GM21786 (cell line): ENCODE data around the gene CT45A10.
"Not testable (repeated sequence)": the region's sequence is repeated elsewhere in the genome, so short reads cannot be mapped to it uniquely, and the experiment has no call there.

Experiments
- ATAC-seq: cut with Tn5 transposase; IDR thresholded peaks from one replicate; pipeline ENCODE4 v1.9.1; 2021; ENCODE audit not compliant: unreplicated experiment

The CT45A10 gene

DNA sequence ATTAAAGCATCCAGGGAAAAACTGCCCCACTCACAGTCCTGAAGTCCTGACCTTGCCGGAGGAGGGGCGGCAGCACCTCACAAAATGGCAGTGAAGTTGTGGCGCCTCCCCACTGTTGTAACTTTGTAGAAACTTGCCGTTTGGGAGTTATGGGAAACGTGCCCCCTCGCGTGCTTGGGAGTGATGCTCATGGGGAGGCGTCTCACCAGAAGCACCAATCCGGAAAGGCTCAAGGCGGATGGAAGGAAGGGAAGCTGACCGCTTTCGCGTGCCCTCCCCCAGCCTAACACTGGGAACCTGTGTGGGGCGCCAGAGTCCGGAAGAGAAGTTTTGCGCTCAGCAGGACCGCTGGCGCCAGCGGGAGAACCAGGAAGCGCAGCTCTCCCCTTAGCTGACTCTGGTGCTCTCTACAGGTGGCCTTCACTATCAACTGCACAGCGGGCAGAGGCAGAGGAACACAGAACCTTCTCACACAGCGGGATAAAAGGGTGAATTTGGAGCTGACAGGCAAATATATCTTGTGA lies at the start of gene CT45A10, which contains the start of gene SAGE1:
TSS of gene CT45A10 (minus strand) at position 151 of the 524 bp plus-strand sequence. CDS start 8,100 bp downstream, outside the sequence.
TSS of gene SAGE1 (plus strand) at position 423 of the 524 bp plus-strand sequence. CDS start 2,527 bp downstream, outside the sequence.
- ATAC-seq: no peak

DNA sequence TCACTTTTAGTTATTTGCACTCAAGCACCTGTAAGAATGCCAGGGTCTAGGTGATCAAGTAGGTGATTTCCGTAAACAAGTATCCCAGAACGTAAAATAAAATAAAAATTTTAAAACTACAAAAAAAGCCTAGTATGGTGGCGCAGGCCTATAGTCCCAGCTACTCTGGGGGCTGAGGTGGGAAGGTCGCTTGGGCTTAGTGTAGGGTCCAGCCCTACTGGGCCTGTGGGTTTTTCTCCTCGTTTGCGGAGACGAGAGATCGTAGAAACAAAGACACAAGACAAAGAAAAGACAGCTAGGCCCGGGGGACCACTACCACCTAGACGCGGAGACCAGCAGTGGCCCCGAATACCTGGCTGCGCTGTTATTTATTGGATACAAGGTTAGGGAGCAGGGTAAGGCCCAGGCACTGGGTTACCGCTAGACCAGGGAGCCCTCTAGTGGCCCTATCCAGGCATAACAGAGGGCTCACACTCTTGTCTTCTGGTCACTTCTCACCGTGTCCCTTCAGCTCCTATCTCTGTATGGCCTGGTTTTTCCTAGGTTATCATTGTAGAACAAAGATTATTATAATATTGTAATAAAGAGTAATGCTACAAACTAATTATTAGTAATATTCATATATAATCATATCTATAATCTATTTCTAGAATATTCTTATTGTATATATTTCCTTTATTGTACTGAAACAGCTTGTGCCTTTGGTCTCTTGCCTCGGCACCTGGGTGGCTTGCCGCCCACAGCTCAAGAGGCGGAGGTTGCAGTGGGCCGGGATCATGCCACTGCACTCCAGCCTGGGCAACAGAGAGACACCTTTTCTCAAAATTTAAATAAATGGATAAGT lies 38.6 kb upstream of the CT45A10 start:
- ATAC-seq: no peak

DNA sequence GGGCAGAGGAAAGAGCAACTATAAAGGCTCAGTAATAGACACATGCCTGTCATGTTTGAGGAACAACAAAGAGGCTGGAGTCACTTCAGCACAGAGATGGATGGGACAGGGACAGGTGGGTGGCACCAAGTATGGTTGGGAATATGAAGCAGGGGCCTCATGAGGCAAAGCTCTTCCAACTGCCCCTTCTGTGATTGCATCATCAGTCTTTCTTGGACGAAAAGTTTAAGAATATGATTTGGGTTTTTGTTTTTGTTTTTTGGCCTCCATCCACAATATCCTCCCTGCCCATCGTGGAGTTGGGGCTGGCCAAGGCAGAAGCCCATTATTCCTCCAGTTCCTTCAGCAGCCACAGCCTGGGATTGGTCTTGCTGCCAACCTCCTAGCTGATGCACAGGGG lies 34.7 kb upstream of the CT45A10 start:
- ATAC-seq: no peak

DNA sequence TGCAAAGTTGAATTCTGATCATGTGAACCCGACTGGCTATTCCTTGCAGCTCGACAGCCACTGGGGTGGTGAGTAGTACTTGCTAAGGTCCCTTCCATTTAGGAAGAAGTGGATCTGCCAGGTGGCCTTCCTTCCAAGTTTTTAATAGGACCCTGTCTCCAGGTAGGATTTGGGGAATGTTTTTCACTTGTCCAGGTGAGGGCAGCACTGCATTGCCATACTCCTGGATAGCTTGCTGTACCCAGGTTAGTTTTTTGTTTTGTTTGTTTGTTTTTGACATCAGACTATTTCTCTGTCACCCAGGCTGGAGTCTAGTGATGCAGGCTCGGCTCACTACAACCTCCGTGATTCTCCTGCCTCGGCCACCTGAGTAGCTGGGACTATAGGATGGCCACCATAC lies 30.1 kb upstream of the CT45A10 start:
- ATAC-seq: no peak

DNA sequence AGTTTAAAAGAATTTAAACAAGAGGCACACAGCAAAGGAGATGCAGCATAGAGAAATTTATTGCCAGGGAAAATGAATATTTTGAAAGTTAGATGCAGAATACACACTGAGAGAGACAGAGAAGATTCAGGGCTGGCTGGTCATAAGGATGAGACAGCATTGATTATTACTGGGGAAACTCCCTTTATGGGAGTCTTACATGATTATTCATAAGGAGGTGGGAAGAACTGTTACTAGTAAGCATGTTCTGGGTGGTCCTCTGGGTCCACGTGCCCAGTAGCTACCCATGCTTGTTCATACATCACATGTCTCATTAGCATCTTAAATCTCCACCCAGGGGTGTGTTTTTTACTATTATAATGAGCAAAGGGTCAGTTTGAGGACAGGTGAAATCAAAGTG lies 27.3 kb upstream of the CT45A10 start:
- not testable (repeated sequence) for ATAC-seq

GRCh38 chrX:135914404-135914803 lies 21.2 kb upstream of the CT45A10 start:
- ATAC-seq: no peak

DNA sequence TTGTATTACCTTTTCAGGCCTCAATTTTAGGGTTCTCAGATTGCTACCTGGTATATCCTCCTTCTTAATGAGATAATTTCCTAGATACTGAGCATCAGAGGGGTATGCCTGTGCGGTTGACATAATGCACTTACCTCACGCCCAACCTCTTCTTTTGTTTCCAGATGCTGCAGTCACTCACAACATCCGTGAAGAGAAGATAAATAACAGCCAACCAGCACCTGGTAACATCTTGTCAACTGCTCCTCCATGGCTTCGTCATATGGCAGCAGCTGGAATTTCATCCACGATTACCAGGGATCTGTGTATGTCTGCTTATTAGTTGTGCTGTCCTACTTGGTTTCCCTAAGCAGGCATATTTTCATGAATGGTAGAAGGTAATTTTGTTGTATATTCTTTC lies 17.0 kb upstream of the CT45A10 start:
- no peak for ATAC-seq

DNA sequence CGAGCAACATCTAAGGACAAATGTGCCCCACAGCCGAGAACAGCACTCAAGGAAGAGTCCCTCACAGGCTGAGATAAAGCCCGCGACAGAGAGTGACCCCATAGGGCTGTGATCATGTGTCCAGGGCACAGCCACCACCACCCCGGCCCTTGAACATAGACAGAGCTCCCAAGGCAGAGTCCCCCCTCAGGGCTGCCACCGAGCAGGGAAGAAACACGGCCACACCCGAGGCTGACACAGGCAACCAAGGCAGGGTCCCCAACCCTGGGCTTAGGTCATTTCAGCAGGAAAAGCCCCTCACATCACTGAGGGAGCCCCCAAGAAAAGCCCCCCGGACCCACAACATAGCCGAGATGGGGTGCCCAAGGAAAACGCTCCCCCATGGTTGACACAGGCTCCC lies 463 bp downstream of the CT45A10 start:
- ATAC-seq: no peak

DNA sequence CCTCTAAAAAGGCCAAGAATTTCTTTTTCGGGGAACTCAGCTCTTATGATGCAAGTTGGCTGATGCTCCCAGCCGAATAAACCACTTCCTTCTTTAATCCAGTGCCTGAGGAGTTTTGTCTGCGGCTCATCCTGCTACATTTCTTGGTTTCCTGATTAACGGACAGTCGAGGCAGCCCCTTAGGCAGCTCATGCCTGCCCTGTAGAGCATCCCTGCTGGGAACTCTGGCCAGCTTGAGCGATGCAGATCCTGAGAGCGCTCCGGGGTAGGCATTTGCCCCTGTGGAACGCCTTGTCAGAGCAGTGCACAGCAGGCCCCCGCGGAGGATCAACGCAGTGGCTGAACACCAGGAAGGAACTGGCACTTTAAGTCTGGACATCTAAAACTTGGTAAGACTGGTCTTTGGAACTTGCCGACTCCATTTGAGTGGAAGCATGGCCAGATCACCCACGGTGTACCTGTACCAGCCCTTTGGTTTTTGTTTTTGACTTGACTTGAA lies 3.1 kb downstream of the CT45A10 start:
- no peak for ATAC-seq

- not testable (repeated sequence) for ATAC-seq
These were observed 4.3 kb downstream of the CT45A10 start for GRCh38 chrX:135888976-135889375.

DNA sequence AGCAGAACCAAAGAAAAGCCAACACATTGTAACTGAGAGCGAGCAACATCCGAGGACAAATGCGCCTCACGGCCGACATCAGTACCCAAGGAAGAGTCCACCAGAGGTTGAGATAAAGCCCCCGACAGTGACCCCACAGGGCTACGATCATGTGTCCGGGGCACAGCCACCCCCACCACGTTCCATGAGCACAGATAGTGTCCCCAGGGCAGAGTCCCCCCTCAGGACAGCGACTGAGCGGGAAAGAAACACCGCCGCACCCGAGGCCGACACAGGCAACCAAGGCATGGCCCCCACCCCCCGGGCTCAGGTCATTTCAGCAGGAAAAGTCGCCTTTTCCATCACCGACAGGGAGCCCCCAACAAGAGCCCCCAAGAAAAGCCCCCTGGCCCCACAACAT lies 5.0 kb downstream of the CT45A10 start:
- ATAC-seq: not testable (repeated sequence)

GRCh38 chrX:135882741-135883140 lies 10.5 kb downstream of the CT45A10 start:
- ATAC-seq: not testable (repeated sequence)

DNA sequence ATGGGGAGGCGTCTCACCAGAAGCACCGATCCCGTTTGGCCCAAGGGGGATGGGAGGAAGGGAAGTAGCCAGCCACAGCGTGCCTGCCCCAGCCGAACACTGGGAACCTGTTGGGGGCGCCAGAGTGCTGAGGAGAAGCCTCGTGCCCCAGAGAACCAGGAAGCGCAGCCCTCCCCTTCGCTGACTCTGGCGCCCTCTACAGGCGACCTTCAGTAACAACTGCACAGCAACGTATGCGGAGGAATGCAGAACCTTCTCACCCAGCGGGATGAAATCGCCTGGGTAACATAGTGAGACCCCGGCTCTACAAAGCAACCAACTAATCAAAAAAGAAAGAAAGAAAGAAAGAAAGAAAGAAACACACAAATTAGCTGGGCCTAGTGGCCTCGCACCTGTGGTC lies 21.5 kb downstream of the CT45A10 start, which contains the start of gene CT45A9:
TSS of gene CT45A9 (minus strand) at position 101 of the 400 bp plus-strand sequence. CDS start 3,751 bp downstream, outside the sequence.
- not testable (repeated sequence) for ATAC-seq

DNA sequence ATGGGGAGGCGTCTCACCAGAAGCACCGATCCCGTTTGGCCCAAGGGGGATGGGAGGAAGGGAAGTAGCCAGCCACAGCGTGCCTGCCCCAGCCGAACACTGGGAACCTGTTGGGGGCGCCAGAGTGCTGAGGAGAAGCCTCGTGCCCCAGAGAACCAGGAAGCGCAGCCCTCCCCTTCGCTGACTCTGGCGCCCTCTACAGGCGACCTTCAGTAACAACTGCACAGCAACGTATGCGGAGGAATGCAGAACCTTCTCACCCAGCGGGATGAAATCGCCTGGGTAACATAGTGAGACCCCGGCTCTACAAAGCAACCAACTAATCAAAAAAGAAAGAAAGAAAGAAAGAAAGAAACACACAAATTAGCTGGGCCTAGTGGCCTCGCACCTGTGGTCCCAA lies 38.8 kb downstream of the CT45A10 start, which contains the start of gene CT45A8:
TSS of gene CT45A8 (minus strand) at position 101 of the 400 bp plus-strand sequence. CDS start 3,755 bp downstream, outside the sequence.
- ATAC-seq: not testable (repeated sequence)

GRCh38 chrX:135837180-135837579 lies 56.1 kb downstream of the CT45A10 start, which contains the start of gene CT45A7:
CT45A7 (minus strand) TSS chrX:135837280; CDS start chrX:135833533, 3,747 bp downstream.
- ATAC-seq: not testable (repeated sequence)
